Thoracic aorta (tissue), 2 donors: Measurements from ENCODE around the gene OR13J1. TPM values are rescaled to one million over a fixed set of nuclear protein-coding genes. Genes with fewer than 3 reads are reported as not detected.

Experiments
- ATAC-seq: fragments of 150-250 bp; one replicate; pipeline ENCODE4 v1.8.0; 2017; ENCODE audit warnings: low read depth; ENCODE audit not compliant: insufficient number of reproducible peaks, low FRiP score
- DNase-seq: peaks from one replicate; pipeline ENCODE4 v3.0.0-alpha.2; 2020; ENCODE audit warnings: low spot score
- H3K27ac ChIP-seq, 2 donors: fragments of 200-600 bp; sonication (generic); 1 replicate in 1 of 2; 2 replicates in 1 of 2; pipeline ENCODE4 v1.5.1; 2016; ENCODE audit warnings: mild to moderate bottlenecking in 2 of 2, moderate library complexity in 2 of 2
- H3K27me3 ChIP-seq: fragments of 200-600 bp; sonication (generic); replicated peaks from 2 replicates; pipeline ENCODE4 v1.6.0; 2016; ENCODE audit warnings: mild to moderate bottlenecking; ENCODE audit not compliant: insufficient read depth
- H3K36me3 ChIP-seq: fragments of 200-600 bp; sonication (generic); one replicate; pipeline ENCODE4 v1.5.1; 2016
- H3K4me1 ChIP-seq, 2 donors: fragments of 200-600 bp; sonication (generic); 1 replicate in 1 of 2; 2 replicates in 1 of 2; pipeline versions ENCODE4 v1.5.1 to v1.6.0; 2016; ENCODE audit warnings: low read depth in 2 of 2, mild to moderate bottlenecking in 1 of 2; ENCODE audit not compliant: control insufficient read depth in 1 of 2
- H3K4me3 ChIP-seq: fragments of 200-600 bp; sonication (generic); 2 replicates; pipeline ENCODE4 v1.5.1; 2016; ENCODE audit warnings: mild to moderate bottlenecking
- H3K9me3 ChIP-seq: fragments of 200-600 bp; sonication (generic); 2 replicates; pipeline ENCODE4 v1.5.1; 2016
- total RNA-seq, 2 donors: library from RNA; depleted of rRNA; stranded (reverse); fragments of >200 nt; gene quantifications; one replicate each; pipeline versions ENCODE4 v1.1.0 to v1.2.3, GENCODE V29; 2016
- TF ChIP-seq, protein P1 (sequence below): fragments of 200-600 bp; sonication (generic); IDR thresholded peaks from one replicate; pipeline ENCODE4 v1.5.1; 2019; ENCODE audit warnings: antibody characterized with exemption

Gene OR13J1
- total RNA-seq, 2 donors from 2014 or later: not detected

DNA sequence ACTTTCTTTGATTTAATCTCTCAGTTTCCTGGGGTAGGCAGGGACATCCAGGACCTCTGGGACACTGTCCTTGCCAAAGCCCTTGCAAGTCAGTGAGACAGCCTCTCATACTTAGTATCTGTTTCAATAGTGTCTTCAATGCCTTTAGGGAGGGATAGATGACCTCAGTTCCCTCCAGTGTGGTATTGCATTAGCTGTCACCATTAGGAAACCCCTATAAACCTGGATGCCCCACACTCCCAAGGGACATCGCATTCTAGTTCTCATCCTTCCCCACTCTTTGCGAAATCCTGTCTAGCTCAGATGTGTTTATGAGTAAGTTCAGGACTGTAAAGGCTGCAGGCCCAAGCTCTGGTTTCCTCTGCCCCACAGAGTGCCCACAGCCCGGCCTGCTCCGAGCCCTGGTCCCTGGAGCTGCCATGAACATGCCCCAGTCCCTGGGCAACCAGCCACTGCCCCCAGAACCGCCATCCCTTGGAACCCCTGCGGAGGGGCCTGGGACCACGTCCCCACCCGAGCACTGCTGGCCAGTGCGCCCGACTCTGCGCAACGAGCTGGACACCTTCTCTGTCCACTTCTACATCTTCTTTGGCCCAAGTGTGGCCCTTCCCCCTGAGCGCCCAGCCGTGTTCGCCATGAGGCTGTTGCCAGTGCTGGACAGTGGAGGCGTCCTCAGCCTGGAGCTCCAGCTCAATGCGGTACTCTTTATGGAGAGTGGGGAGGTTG lies 28.0 kb downstream of the OR13J1 start:
- TF ChIP-seq, protein P1, sequence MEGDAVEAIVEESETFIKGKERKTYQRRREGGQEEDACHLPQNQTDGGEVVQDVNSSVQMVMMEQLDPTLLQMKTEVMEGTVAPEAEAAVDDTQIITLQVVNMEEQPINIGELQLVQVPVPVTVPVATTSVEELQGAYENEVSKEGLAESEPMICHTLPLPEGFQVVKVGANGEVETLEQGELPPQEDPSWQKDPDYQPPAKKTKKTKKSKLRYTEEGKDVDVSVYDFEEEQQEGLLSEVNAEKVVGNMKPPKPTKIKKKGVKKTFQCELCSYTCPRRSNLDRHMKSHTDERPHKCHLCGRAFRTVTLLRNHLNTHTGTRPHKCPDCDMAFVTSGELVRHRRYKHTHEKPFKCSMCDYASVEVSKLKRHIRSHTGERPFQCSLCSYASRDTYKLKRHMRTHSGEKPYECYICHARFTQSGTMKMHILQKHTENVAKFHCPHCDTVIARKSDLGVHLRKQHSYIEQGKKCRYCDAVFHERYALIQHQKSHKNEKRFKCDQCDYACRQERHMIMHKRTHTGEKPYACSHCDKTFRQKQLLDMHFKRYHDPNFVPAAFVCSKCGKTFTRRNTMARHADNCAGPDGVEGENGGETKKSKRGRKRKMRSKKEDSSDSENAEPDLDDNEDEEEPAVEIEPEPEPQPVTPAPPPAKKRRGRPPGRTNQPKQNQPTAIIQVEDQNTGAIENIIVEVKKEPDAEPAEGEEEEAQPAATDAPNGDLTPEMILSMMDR: no peak
- Histone ChIP-seq H3K27me3 (no peaks in the 10 kb centered on the region), H3K27ac (no peak overlapping the region), H3K4me3 (no peak overlapping the region), H3K9me3 (no peaks in the 10 kb centered on the region), H3K36me3 (no peaks in the 10 kb centered on the region), H3K4me1 (peaks cover 13 to 27% of the 10 kb centered on the region in 2 donors)
- no peak for DNase-seq
- no peak for ATAC-seq

DNA sequence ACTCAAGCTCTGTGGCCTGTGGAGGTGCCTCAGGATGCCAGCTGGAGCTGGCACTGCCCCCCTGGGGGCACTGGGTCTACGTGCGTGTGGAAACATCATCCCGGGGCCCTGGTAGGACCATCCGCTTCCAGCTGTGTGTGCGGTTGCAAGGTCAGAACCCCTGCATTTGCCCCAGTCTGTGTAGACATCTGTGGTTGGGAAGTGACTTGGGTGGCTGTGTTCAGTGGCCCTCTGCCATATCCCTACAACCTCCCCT lies 28.6 kb downstream of the OR13J1 start:
- no peak overlapping the region for H3K4me3 ChIP-seq
- H3K27me3 ChIP-seq: no peaks in the 10 kb centered on the region
- DNase-seq: no peak
- no peak for ATAC-seq
- H3K36me3 ChIP-seq: no peaks in the 10 kb centered on the region
- TF ChIP-seq, protein P1: no peak
- H3K9me3 ChIP-seq: no peaks in the 10 kb centered on the region
- peaks cover 13 to 26% of the 10 kb centered on the region in 2 donors for H3K4me1 ChIP-seq
- H3K27ac ChIP-seq: no peak overlapping the region

DNA sequence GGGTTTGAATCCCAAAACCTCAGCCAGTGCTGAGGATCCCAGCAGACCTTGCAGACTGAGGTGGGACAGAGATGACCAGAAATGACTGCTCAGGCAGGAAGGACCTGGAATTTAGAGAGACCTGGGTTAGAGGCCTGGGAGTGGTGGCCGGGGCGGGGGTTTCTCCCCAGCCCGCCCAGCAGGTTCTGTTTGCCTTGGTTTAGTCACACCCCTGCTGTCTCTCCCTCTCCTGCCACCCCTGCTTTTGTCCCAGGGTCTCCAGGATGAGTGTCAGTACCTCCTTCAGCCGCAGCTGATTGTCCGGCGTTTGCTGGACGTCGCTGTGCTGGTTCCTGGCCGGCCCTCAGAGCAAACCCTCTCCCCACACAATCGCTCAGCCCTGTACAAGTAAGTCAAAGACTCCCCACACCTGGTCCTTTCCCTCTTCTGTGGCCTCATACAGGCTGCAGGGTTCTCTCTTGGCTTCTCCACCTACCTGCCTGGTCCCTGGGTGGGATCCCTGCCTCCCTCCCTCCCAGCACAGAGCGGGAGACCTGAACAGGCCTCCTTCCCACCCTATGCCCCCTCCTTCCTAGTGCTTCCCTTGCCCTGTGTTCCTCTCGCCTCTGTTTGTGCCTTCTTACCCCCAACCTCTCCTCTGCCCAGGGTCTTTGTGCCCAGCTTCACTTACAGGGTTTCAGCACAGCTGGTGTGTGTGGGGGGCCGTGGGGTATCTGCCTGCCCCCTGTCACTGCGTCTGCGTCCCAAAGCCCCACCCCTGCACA lies 29.1 kb downstream of the OR13J1 start:
- Histone ChIP-seq H3K27ac (no peak overlapping the region), H3K36me3 (no peaks in the 10 kb centered on the region), H3K4me1 (peaks cover 13 to 26% of the 10 kb centered on the region in 2 donors), H3K9me3 (no peaks in the 10 kb centered on the region), H3K27me3 (no peaks in the 10 kb centered on the region), H3K4me3 (no peak overlapping the region)
- DNase-seq: no peak
- TF ChIP-seq, protein P1: no peak
- no peak for ATAC-seq

DNA sequence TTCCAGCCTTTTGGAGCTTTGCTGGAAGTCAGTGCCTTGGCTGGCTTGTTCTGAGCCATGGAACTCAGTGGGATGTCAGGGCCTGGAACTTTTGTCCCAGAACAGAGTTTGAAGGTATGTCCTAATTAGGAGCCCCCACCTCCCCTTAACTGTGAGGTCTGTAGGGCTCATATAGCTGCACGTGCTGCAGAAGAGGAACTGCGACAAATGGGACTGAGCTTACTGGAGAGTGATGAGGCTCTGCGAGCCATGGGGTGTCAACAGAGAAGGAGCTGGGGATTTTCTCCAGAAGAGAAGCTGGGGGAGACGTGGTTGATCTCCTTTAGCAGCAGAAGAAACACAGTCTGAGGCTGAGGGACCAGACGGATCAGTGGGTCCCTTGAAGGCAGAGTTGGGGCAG lies 30.3 kb downstream of the OR13J1 start:
- peaks cover 8 to 16% of the 10 kb centered on the region in 2 donors for H3K4me1 ChIP-seq
- TF ChIP-seq, protein P1: no peak
- H3K9me3 ChIP-seq: no peaks in the 10 kb centered on the region
- H3K27ac ChIP-seq: no peak overlapping the region
- no peaks in the 10 kb centered on the region for H3K27me3 ChIP-seq
- no peak overlapping the region for H3K4me3 ChIP-seq
- H3K36me3 ChIP-seq: no peaks in the 10 kb centered on the region
- no peak for ATAC-seq
- DNase-seq: no peak

DNA sequence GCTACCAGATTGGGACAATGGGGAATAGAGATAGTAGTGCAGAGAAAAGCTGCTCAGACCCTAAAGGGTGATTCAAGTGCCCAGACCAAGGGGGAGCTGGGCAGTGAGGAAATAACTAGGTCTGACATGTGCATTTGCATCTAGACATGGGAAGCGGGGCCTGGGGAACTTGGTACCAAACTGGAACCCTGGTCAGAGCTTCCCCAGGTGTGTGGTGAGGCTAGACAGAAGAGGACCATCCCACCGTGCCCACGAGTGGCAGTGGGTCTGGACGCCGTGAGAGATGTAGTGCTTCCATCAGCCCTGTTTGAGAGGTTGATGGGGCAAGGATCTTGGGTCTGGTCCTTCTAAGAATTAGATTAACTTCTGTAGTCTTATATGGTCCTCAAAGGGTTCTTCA lies 33.6 kb downstream of the OR13J1 start:
- Histone ChIP-seq H3K4me1 (peaks cover 4 to 29% of the 10 kb centered on the region in 2 donors), H3K27me3 (no peaks in the 10 kb centered on the region), H3K4me3 (no peak overlapping the region), H3K27ac (no peak overlapping the region), H3K9me3 (no peaks in the 10 kb centered on the region), H3K36me3 (no peaks in the 10 kb centered on the region)
- ATAC-seq: no peak
- DNase-seq: no peak
- TF ChIP-seq, protein P1: no peak
